22Rv1 (cell line): ENCODE data around the gene BCKDK.

ENCODE experiments used
- CTCF ChIP-seq: fragments of 450-650 bp; IDR thresholded peaks from 2 replicates; pipeline ENCODE4 v1.5.1; 2017; ENCODE audit warnings: mild to moderate bottlenecking
- ZFX ChIP-seq: fragments of 450-650 bp; IDR thresholded peaks from 2 replicates; pipeline ENCODE4 v1.6.1; 2017; ENCODE audit warnings: antibody characterized with exemption, borderline replicate concordance

- TF ChIP-seq CTCF (no peak), ZFX (no peak)
Measured at GRCh38 chr16:31117384-31118222, 9.4 kb downstream of the BCKDK start, which contains the start of gene KAT8.
